NCI-H128 (cell line): ENCODE measurements around the gene CGB2.
"Not testable (repeated sequence)": the region's sequence is repeated elsewhere in the genome, so short reads cannot be mapped to it uniquely, and the experiment has no call there.

ENCODE experiments used
- DNase-seq: peaks from one replicate; lab custom pipeline; 2025; ENCODE audit not compliant: unreplicated experiment; lab: John Stamatoyannopoulos, UW

Gene CGB2

DNA sequence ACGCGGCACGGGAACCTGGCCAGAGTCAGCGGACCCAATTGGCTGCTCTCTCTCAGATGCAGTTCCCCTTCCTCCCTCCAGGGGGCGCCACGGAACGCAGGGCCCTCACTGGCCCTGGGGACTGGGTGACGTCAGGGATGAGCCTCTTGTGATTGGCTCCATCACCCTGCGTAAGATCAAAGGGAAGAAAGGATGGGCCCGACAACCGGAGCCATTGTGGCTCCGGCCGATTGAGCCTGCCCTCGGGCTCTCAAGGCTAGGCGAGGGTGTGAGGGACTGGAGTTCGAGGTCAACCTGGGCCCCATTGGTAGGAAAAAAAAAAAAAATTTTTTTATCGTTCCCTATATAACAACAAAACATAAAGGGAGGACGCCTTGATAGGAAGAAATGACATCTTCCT lies 5.1 kb downstream of the CGB2 start, which contains the start of gene CGB1:
Gene CGB1, minus strand, starts transcription at position 81 of the 400 bp plus-strand sequence. CDS start 184 bp downstream, outside the sequence.
- DNase-seq, result not testable (repeated sequence)

DNA sequence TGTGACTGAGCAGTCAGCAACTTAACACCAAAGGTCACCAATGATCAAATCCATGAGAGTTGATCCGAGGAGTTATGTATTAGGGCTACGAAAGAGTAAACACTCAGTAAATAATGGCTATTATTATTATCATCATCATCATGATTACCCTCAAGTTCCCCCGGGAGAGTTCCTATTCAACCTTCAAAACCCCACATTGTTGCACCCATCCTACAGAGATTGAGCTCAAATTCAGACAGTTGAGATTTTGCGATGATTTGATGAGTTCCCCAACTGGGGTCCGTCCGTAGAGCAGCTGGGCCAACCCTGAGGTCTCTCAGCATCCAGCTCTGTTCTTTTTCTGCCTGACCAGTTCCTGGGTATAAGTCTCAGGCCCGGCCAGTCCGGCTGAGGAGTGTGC lies 6.4 kb downstream of the CGB2 start:
- DNase-seq, result not testable (repeated sequence)

DNA sequence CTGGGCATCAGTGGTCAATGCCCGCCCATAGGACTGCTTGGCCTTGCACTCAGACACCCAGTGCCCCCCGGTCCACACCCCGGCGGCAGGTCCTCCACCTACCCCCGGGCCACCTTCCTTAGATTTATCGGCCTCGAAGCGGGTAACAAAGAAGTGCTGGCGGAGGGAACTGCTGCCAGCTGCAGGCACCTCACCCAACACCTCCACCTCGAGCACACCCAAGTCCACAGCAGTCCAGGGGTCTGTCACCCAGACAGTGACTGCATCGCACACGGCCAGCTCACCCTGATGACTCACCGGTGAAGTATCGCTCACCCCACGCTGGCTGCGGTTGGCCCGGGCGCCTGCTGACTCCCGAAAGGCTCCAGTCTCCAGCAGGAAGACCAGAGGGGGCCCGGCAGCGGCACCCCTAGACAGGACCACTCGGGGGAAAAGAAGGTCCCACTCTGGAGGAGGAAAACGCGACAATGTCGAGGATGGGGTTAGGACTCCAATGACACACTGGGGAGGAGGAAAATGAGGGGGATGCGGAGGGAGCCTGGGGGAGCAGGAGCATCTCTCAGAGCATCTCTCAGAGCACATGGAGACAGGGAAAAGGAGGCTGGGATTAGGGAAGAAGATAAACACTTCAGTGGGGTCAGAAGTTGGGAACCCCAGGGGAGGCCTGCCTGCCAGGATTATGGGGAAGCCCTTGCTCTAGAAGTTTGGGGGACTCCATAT lies 7.0 kb downstream of the CGB2 start:
- DNase-seq, result not testable (repeated sequence)

DNA sequence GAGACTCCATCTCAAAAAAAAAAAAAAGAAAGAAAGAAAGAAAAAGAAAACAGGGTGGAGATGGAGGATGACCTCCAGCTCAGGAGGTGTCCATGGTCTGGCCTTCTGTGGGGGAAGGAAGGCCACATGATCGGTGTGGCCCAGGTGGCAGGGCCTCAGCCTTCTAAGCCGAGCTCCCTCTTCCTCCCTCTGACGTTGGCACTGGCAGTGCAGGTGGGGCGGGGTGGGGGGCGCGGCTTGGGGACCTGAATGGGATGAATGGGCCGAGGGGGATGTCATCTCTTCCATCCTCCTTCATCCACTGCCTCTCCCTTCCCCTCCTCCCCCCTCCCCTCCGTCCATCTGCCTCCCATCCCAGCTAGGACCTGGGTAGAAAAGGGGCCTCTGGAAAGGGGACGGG lies 8.0 kb downstream of the CGB2 start:
- not testable (repeated sequence) for DNase-seq

DNA sequence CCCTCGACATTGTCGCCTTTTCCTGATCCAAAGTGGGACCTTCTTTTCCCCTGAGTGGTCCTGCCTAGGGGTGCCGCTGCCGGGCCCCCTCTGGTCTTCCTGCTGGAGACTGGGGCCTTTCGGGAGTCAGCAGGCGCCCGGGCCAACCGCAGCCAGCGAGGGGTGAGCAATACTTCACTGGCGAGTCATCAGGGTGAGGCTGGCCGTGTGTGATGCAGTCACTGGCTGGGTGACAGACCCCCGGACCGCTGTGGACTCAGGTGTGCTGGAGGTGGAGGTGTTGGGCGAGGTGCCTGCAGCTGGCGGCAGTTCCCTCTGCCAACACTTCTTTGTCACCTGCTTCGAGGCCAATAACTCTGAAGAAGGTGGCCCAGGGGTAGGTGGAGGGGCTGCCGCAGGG lies 10.5 kb downstream of the CGB2 start:
- DNase-seq, result no peak

DNA sequence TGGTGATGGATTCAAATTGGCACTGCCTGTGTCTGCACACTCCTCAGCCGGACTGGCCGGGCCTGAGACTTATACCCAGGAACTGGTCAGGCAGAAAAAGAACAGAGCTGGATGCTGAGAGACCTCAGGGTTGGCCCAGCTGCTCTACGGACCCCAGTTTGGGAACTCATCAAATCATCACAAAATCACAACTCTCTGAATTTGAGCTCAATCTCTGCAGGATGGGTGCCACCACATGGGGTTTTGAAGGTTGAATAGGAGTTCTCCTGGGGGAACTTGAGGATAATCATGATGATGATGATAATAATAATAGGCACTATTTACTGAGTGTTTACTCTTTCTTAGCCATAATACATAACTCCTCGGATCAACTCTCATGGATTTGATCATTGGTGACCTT lies 11.0 kb downstream of the CGB2 start:
- not testable (repeated sequence) for DNase-seq

DNA sequence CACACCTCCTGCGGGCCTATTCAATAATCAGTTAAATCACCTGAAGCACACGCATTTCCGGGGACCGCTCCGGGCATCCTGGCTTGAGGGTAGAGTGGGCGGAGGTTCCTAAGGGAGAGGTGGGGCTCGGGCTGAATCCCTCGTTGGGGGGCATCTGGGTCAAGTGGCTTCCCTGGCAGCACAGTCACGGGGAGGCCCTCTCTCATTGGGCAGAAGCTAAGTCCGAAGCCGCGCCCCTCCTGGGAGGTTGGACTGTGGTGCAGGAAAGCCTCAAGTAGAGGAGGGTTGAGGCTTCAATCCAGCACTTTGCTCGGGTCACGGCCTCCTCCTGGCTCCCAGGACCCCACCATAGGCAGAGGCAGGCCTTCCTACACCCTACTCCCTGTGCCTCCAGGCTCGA lies 11.9 kb downstream of the CGB2 start, which contains the start of gene CGB5:
Gene CGB5, plus strand, starts transcription at position 301 of the 400 bp plus-strand sequence. CDS start 362 bp downstream, outside the sequence.
- not testable (repeated sequence) for DNase-seq

DNA sequence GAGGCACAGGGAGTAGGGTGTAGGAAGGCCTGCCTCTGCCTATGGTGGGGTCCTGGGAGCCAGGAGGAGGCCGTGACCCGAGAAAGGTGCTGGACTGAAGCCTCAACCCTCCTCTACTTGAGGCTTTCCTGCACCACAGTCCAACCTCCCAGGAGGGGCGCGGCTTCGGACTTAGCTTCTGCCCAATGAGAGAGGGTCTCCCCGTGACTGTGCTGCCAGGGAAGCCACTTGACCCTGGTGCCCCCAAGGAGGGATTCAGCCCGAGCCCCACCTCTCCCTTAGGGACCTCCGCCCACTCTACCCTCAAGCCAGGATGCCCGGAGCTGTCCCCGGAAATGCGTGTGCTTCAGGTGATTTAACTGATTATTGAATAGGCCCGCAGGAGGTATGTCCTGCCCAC lies 17.3 kb downstream of the CGB2 start, which contains the start of gene CGB8:
Gene CGB8, minus strand, starts transcription at position 101 of the 400 bp plus-strand sequence. CDS start 372 bp downstream, outside the sequence.
- not testable (repeated sequence) for DNase-seq

DNA sequence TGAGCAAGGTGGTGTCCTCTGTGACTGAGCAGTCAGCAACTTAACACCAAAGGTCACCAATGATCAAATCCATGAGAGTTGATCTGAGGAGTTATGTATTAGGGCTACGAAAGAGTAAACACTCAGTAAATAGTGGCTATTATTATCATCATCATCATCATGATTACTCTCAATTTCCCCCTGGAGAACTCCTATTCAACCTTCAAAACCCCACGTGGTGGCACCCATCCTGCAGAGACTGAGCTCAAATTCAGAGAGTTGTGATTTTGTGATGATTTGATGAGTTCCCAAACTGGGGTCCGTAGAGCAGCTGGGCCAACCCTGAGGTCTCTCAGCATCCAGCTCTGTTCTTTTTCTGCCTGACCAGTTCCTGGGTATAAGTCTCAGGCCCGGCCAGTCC lies 18.1 kb downstream of the CGB2 start:
- not testable (repeated sequence) for DNase-seq

DNA sequence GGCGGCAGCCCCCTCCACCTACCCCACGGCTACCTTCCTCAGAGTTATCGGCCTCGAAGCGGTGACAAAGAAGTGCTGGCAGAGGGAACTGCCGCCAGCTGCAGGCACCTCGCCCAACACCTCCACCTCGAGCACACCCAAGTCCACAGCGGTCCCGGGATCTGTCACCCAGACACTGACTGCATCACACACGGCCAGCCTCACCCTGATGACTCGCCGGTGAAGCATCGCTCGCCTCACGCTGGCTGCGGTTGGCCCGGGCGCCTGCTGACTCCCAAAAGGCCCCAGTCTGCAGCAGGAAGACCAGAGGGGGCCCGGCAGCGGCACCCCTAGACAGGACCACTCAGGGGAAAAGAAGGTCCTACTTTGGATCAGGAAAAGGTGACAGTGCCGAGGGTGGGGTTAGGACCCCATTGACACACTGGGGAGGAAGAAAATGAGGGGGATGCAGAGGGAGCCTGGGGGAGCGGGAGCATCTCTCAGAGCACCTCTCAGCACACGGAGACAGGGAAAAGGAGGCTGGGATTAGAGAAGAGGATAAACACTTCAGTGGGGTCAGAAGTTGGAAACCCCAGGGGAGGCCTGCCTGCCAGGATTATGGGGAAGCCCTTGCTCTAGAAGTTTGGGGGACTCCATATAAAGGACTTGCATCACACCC lies 18.8 kb downstream of the CGB2 start:
- not testable (repeated sequence) for DNase-seq

DNA sequence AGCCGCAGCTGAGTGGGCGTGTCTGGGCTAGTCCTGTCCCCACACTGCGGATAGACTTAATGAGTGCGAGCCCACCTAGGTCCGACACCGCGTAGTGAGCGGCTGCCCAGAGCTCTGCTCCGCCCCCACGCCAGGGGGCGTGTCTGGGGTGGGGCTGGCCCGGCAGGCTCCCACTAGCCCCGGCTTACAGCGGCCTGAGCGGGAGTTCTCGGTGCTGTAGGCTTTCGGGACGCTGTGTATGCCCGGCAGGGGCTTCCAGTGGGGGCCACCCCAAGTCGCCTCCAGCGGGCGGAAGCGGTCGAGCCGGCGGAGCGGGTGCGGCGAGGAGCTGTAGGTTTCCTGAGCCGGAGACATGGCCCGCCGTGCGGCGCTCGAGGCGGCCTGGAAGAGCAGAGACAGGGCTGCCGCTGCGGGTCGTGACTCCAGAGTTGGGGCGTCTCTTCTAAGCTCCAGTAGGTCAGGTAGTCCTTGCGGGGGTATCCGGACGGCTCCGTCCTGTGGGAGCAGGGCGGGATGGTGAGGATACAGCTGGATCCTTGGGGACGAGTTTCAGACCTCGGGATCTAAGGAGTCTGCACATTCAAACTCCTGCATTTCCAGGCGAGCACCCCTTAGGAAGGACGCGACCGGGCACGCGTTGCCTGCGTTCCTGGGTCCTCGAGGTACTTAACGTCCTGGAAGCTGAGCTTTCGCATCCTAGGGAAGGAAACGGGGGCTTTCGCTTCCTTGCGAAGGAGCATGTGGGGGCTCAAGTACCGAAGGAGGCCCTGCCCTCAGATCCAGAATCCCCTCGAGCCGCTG lies 24.6 kb downstream of the CGB2 start:
- DNase-seq, result no peak

DNA sequence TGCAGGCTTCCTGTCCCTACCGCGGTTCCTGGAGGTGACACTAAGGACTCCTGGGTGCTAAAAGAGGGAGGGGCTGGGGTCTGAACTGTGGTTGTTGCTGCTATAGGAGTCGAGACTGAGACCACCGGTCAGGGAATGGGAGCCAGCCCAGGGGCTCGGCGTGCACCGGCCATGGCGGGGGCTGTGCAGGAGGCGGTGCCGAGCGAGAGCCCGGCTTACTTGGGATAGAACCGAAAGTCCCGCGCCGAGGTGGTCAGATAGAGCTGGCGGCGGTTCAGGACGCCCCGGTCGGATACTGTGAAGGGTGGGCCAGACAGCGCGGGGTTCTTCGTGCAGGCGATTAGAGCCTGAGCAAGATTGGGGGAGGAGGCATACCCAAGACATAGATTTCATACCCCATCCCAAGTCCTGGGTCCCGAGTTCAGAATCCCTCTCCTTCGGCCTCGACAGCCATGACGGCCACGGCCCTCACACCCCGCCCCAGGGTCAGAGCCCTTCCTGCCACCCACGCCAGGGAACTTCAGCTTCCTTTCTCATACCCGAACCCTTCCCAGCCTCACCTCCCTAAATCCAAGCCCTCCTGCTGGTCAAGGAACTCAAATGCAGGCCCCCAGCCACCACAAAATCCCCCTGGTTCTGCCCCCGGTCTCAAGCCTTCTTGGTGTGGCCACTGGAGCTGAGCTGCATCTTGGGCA lies 25.4 kb downstream of the CGB2 start:
- DNase-seq, result not testable (repeated sequence)

DNA sequence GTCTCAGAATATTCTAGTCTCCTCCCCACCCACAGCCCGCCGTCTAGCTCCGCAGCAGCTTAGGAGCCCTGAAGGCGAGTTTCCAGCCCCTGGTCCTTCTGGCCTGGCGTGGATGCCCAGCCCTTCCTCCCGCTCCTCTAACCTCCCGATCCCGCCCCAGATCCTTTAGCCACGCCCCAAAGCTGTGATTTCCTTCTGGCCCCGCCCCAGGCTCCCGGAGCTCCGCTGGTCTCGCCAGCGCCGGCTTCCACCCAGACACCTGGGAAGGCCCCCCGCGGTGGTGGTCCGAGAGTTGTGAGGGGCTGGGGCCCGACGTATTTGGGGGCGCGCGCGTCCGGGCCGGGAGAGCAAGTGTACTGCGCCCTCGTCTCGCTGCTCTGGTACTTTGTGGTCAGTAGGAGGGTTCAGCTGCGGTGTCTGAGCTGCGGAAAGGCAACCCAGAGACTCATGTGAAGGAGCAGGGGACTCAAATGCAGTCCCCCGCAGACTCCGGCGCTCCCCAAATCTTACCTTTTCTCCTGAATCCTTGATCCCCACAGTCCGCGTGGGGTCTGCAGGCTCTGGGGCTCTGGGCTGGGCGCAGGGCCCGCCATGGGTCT lies 26.0 kb downstream of the CGB2 start, which contains the start of gene CGB7:
Gene CGB7, minus strand, starts transcription at position 114 of the 599 bp plus-strand sequence. CDS start 2,374 bp downstream, outside the sequence.
- peak; percentile 45 for DNase-seq

DNA sequence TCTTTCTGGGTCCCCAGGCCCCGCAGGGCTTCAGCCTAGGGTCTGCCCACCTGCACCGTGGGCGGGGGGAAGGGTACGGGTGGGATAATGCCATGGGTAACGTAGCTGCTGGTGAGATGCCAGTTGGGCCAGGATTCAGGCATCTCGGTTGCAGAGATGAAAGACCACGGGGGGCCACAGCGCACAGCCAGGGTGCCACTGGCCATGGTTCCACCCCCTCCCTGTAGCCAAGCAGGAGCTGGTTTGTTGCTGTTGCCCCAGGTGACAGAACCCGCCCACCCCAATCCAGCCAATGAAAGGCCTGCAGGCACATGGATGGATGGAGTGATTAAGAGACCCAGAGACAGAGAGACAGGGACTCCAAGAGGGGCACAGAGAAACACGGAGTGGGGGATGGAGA lies 26.9 kb downstream of the CGB2 start:
- DNase-seq, result no peak

DNA sequence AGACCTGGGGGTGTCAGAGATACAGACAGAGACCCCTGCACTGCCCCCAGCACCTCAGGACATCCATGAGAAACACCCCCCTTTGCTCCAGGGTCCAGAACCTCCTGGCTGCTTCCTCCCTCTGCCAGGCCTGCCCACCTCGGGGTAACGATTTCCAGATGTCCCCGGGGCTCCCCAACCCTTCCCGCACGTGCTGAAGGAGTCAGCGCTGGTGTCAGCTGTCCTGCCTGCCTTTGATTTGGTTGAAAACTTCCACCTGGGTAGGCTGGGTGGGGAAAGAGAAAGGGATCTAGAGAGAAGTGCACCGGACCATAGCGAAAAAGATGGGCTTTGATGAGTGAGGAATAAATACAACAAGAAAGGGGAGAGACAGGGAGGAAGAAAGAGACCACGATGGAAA lies 27.4 kb downstream of the CGB2 start:
- no peak for DNase-seq

DNA sequence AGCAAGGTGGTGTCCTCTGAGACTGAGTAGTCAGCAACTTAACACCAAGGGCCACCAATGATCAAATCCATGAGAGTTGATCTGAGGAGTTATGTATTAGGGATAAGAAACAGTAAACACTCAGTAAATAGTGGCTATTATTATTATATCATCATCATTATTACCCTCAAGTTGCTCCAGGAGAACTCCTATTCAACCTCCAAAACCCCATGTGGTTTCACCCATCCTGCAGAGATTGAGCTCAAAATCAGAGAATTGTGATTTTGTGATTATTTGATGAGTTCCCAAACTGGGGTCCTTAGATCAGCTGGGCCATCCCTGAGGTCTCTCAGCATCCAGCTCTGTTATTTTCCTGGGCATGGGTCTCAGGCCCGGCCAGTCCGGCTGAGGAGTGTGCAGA lies 29.3 kb downstream of the CGB2 start:
- DNase-seq, result no peak

DNA sequence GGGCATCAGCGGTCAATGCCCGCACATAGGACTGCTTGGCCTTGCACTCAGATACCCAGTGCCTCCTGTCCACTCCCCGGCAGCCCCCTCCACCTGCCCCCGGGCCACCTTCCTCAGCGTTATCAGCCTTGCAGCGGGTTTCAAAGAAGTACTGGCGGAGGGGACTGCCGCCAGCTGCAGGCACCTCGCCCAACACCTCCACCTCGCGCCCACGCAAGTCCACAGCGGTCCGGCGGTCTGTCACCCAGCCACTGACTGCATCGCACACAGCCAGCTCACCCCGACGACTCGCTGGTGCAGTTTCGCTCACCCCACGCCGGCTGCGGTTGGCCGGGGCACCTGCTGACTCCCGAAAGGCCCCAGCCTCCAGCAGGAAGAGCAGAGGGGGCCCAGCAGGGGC lies 29.8 kb downstream of the CGB2 start:
- no peak for DNase-seq

DNA sequence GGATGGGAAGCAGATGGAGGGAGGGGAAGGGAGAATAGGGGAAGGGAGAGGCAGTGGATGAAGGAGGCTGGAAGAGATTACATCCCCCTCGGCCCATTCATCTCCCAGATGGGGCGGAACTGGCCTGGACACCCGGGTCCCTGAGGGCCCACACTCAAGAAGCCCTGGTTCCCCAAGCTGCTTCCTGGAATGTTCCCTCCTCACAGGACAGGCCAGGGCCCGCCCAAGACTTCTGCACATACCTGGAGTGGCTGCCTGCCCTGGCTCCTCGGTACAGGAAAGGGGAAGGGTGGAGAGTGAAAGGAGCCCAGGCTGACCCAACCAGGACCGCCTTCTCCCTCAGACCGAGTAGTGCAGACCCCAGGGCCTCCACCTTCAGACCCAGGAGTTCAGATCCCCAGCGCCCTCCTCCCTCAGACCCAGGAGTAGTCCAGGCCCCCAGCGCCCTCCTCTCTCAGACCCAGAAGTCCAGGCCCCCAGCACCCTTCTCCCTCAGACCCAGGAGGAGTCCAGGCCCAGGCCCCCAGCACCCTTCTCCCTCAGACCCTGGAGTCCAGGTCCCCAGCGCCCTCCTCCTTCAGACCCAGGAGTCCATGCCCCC lies 32.4 kb downstream of the CGB2 start:
- no peak for DNase-seq

DNA sequence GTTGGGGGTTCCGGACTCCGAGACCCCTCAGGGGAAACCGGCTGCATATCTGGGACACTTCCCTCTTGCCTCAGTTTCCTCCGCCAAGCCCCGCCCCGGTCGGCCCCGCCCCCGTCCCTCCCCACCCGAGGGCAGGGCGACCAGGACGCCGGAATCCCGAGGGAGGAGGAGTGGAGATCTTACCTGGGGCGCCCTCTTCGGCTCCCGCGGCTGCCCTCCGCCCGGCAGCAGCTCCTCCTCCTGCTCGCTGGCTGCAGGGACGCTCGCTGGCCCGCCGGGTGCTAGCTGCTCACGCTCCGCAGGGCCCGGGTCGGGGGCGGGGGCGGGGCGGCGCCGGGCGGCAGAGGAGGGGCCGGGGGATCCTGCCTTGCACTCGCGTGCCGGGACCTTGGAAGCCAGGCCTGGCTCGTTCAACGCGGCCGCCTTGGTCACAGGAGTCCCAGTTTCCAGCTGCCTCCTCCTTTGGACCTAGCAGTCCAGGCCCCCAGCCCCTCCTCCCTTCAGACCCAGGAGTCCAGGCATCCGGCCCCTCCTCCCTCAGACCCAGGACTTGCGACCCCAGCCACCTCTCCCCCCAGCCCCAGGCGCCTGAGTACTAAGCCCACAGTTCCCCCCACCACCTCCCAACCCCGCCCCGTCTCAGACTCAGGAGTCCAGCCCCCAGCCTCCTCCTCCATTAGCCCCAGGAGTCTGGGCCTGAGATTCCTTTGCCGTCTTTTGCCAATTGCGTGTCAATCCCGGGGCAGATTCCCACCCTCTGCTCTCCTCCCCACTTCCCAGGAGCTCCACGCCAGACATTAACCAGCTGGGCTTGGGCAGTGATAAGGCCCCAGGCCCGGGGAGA lies 33.3 kb downstream of the CGB2 start, which contains the start of gene NTF4:
Gene NTF4, minus strand, starts transcription at position 51 of the 844 bp plus-strand sequence. CDS start 2,821 bp downstream, outside the sequence.
- no peak for DNase-seq
